ENCODE results near the gene LRRC23. TPM values are rescaled to one million over a fixed set of nuclear protein-coding genes. Genes with fewer than 3 reads are reported as not detected.
A peak's percentile ranks its signal among the peaks of the same experiment; 100 is the strongest.
"Not testable (repeated sequence)": the region's sequence is repeated elsewhere in the genome, so short reads cannot be mapped to it uniquely, and the experiment has no call there.

The LRRC23 gene
- total RNA-seq, 2 experiments from 2014 or later = 4.6 to 5.3 TPM

DNA sequence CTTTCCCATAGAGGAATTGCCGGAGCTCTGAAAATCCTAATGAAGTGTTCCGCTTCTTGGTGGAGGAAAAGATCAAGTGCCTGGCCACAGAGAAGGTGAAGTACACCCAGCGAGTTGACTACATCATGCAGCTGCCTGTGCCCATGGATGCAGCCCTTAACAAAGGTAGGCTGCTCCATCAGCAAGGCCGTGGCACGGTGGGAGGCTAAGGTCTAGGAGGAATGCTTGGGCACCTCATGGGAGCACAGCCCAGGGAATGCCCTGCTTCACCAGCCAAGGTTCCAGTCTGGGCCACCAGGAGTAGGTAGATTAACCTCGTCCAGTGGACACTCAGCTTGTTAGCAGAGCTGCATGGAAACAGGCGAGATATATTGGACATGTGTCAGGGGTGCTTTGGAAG is 43.7 kb upstream of the LRRC23 start:
- POLR2A ChIA-PET = interaction anchor here (1.5 to 2.1 kb wide), 2 partner anchors 8 to 12 kb away, joined by 6 to 11 read pairs; partner anchors contain the start of genes SPSB2 and USP5
- Mint-ChIP-seq H3K36me3 (ENCODE audit: low read depth) (peaks cover 63% of the 10 kb centered on the region), H3K27ac (no peak overlapping the region)

DNA sequence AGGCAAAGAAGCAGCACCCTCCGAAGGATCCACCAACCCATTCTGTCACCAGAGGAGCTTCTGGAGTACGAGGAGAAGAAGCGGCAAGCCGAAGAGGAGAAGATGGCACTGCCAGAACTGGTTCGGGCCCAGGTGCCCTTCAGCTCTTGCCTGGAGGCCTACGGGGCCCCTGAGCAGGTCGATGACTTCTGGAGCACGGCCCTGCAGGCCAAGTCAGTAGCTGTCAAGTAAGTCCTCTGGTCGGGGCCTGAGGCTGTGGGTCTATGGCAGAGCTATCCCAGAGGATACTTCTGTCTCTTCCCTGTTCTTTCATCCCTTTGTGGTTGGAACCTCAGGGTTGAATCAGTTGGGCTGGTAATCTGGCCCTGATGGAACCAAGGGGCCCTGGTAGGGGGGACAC is 43.2 kb upstream of the LRRC23 start:
- Mint-ChIP-seq H3K36me3 (ENCODE audit: low read depth) (peaks cover 65% of the 10 kb centered on the region), H3K4me3 (no peak overlapping the region), H3K4me1 (ENCODE audit: low read depth) (peaks cover 10% of the 10 kb centered on the region), H3K27me3 (no peaks in the 10 kb centered on the region), H3K27ac (no peak overlapping the region), H3K9me3 (no peaks in the 10 kb centered on the region)
- TF ChIP-seq, protein P1, sequence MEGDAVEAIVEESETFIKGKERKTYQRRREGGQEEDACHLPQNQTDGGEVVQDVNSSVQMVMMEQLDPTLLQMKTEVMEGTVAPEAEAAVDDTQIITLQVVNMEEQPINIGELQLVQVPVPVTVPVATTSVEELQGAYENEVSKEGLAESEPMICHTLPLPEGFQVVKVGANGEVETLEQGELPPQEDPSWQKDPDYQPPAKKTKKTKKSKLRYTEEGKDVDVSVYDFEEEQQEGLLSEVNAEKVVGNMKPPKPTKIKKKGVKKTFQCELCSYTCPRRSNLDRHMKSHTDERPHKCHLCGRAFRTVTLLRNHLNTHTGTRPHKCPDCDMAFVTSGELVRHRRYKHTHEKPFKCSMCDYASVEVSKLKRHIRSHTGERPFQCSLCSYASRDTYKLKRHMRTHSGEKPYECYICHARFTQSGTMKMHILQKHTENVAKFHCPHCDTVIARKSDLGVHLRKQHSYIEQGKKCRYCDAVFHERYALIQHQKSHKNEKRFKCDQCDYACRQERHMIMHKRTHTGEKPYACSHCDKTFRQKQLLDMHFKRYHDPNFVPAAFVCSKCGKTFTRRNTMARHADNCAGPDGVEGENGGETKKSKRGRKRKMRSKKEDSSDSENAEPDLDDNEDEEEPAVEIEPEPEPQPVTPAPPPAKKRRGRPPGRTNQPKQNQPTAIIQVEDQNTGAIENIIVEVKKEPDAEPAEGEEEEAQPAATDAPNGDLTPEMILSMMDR (IDR thresholded peaks at IDR 0.05) = no peak
- intact Hi-C loops (cut with micrococcal nuclease) = no loop called here
- no peak for DNase-seq
- ChIA-PET CTCF (interaction anchor here (0.8 to 1.0 kb wide), 3 partner anchors 8 to 12 kb away, joined by 3 to 5 read pairs (median 4); partner anchors contain the start of gene SPSB2), POLR2A (interaction anchor here (1.1 to 2.1 kb wide), 3 partner anchors 9 to 61 kb away, joined by 3 to 11 read pairs (median 6); partner anchors contain the start of genes SPSB2 and USP5)
- ATAC-seq = no peak

More for the DNA sequence above, 43.7 kb upstream of the LRRC23 start:
- ATAC-seq (no peak), DNase-seq (no peak)
- H3K9me3 Mint-ChIP-seq = no peaks in the 10 kb centered on the region
- intact Hi-C loops (cut with micrococcal nuclease) = no loop called here
- TF ChIP-seq, protein P1 (IDR thresholded peaks at IDR 0.05) = no peak
- CTCF ChIA-PET = interaction anchor here (0.8 to 1.0 kb wide), 3 partner anchors 8 to 12 kb away, joined by 3 to 5 read pairs (median 4); partner anchors contain the start of gene SPSB2
- H3K4me1 Mint-ChIP-seq (ENCODE audit: low read depth) = peaks cover 6% of the 10 kb centered on the region
- no peaks in the 10 kb centered on the region for H3K27me3 Mint-ChIP-seq
- no peak overlapping the region for H3K4me3 Mint-ChIP-seq

DNA sequence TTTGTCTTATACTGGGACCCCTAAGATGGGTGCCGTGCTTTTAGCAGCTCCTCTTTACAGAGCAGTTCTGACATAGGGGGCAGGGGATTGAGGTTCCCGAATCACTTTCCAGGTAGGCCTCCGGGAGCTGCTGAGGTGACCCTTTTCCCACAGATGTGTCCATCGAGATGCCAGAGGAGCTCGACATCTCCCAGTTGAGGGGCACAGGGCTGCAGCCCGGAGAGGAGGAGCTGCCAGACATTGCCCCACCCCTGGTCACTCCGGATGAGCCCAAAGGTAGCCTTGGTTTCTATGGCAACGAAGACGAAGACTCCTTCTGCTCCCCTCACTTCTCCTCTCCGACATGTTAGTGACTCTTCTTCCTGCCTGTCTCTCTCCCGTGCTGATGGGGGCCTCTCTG is 41.6 kb upstream of the LRRC23 start:
- Mint-ChIP-seq H3K4me1 (ENCODE audit: low read depth) (peaks cover 18% of the 10 kb centered on the region), H3K27me3 (no peaks in the 10 kb centered on the region), H3K4me3 (no peak overlapping the region), H3K27ac (no peak overlapping the region), H3K36me3 (ENCODE audit: low read depth) (peaks cover 60% of the 10 kb centered on the region), H3K9me3 (no peaks in the 10 kb centered on the region)
- intact Hi-C loops (cut with micrococcal nuclease) = no loop called here
- TF ChIP-seq, protein P1 (IDR thresholded peaks at IDR 0.05) = no peak
- ATAC-seq (no peak), DNase-seq (no peak)
- ChIA-PET CTCF (interaction anchor here (1.0 to 1.2 kb wide), 2 partner anchors 9 to 11 kb away, joined by 3 read pairs; partner anchors contain the start of gene USP5), POLR2A (interaction anchor here (0.7 to 13.0 kb wide), 3 partner anchors 10 to 102 kb away, joined by 3 to 218 read pairs (median 9); partner anchors contain the start of genes CDCA3, SPSB2 and USP5)

DNA sequence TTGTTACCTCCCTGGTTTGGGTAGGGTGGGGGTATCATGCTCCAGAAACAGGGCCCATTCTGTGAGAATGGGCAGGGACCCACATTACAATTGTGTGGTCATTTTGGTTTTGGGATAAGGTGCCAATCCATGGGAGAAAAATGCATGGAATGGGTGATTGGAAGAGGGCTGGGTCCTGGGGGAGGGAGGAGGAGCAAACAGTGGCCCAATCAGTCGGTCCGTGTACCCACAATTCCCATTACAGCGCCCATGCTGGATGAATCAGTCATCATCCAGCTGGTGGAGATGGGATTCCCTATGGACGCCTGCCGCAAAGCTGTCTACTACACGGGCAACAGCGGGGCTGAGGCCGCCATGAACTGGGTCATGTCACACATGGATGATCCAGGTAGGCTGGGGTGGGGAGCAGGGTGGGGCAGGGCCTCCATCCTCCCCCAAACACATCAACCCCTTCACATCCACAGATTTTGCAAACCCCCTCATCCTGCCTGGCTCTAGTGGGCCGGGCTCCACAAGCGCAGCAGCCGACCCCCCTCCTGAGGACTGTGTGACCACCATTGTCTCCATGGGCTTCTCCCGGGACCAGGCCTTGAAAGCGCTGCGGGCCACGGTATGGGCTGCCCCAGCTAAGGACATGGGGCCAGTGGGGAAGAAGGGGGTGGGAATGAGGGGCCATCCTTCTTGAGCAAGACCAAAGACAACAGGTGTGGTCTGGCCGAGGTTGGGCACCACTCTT is 40.9 kb upstream of the LRRC23 start:
- ATAC-seq (no peak), DNase-seq (no peak)
- Mint-ChIP-seq H3K36me3 (ENCODE audit: low read depth) (peaks cover 64% of the 10 kb centered on the region), H3K9me3 (no peaks in the 10 kb centered on the region), H3K4me1 (ENCODE audit: low read depth) (peaks cover 20% of the 10 kb centered on the region), H3K27me3 (no peaks in the 10 kb centered on the region), H3K4me3 (no peak overlapping the region), H3K27ac (no peak overlapping the region)
- TF ChIP-seq, protein P1 (IDR thresholded peaks at IDR 0.05) = no peak
- intact Hi-C loops (cut with micrococcal nuclease) = no loop called here
- POLR2A ChIA-PET = interaction anchor here (0.7 to 13.0 kb wide), 4 partner anchors 9 to 103 kb away, joined by 3 to 218 read pairs (median 6); partner anchors contain the start of genes C12orf57, CDCA3, RNU7-1 and SPSB2
- CTCF ChIA-PET = interaction anchor here (1.0 to 9.5 kb wide), 2 partner anchors 10 to 11 kb away, joined by 3 to 124 read pairs; partner anchors contain the start of genes CDCA3 and USP5

DNA sequence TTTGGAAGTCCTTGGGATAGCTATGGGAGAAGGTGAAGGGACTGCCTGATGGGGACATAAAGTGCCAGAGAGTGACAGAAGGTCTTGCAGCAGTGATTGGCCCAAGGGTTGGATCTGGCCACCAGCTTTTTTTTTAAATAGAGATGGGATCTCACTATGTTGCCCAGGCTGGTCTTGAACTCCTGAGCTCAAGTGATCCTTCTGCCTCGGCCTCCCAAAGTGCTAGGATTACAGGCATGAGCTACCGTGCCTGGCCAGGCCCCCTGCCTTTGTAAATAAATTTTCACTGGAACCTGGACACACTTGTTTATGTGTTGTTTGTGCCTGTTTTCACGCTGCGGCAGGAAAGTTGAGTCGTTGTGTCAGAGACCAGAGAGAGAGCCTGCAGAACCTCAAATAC is 39.3 kb upstream of the LRRC23 start:
- CTCF ChIA-PET = interaction anchor here (0.7 to 9.5 kb wide), 6 partner anchors 7 to 99 kb away, joined by 3 to 124 read pairs (median 4); partner anchors contain the start of genes CDCA3, PTMS, SPSB2 and USP5
- H3K4me1 Mint-ChIP-seq (ENCODE audit: low read depth) = peaks cover 35% of the 10 kb centered on the region
- POLR2A ChIA-PET = interaction anchor here (0.8 to 13.0 kb wide), 4 partner anchors 9 to 26 kb away, joined by 3 to 218 read pairs (median 4); partner anchors contain the start of genes CDCA3 and USP5
- H3K36me3 Mint-ChIP-seq (ENCODE audit: low read depth) = peaks cover 69% of the 10 kb centered on the region
- intact Hi-C loops (cut with micrococcal nuclease); H3K27me3 Mint-ChIP-seq; ATAC-seq; H3K9me3 Mint-ChIP-seq; DNase-seq; H3K4me3 Mint-ChIP-seq: not testable (repeated sequence)
- H3K27ac Mint-ChIP-seq = peak overlapping the region; percentile 23

All from activated CD8-positive, alpha-beta T cell treated with anti-CD3 and anti-CD28 coated beads for 36 hours (primary cell).